Fibroblast of the aortic adventitia (primary cell): Measurements from ENCODE around the gene ABCG2. TPM values are rescaled to one million over a fixed set of nuclear protein-coding genes. Genes with fewer than 3 reads are reported as not detected.

Experiments used
- DNase-seq: peaks from one replicate; pipeline ENCODE4 v3.0.0-alpha.2; 2010; ENCODE audit warnings: low read depth
- H3K4me3 ChIP-seq: 2 replicates; pipeline ENCODE4 v1.5.1; 2011; ENCODE audit warnings: low read depth, mild to moderate bottlenecking, control low read depth, low read length, moderate library complexity
- total RNA-seq: library from RNA; depleted of rRNA; stranded (reverse); fragments of >200 nt; gene quantifications from 2 replicates; pipeline ENCODE4 v1.2.3, GENCODE V29; 2012; ENCODE audit warnings: low replicate concordance
- TF ChIP-seq, protein P1 (sequence below): IDR thresholded peaks from 2 replicates; pipeline ENCODE4 v1.5.1; 2011; ENCODE audit warnings: mild to moderate bottlenecking, low read length, control low read depth, inconsistent platforms; ENCODE audit not compliant: insufficient read depth

ABCG2 gene
- total RNA-seq, 1 donor, result 7.0 TPM

DNA sequence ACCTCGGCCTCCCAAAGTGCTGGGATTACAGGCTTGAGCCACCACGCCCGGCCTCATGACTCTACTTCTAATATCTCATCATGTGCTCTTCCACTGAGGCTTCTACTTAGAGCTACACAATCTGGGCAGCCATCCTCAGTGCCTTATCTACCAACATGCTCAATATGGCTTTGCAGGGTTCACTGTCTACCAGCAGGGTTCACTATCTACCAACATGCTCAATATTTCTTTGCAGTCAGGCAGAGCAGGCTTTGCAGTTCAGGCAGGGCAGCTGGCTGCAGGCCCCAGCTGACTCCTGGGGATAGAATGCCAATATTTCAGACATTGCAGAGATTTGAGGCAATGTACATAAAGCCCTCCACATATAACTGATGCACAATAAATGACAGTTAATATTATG lies 103.5 kb downstream of the ABCG2 start:
- peak; percentile 69 for DNase-seq
- TF ChIP-seq, protein P1, sequence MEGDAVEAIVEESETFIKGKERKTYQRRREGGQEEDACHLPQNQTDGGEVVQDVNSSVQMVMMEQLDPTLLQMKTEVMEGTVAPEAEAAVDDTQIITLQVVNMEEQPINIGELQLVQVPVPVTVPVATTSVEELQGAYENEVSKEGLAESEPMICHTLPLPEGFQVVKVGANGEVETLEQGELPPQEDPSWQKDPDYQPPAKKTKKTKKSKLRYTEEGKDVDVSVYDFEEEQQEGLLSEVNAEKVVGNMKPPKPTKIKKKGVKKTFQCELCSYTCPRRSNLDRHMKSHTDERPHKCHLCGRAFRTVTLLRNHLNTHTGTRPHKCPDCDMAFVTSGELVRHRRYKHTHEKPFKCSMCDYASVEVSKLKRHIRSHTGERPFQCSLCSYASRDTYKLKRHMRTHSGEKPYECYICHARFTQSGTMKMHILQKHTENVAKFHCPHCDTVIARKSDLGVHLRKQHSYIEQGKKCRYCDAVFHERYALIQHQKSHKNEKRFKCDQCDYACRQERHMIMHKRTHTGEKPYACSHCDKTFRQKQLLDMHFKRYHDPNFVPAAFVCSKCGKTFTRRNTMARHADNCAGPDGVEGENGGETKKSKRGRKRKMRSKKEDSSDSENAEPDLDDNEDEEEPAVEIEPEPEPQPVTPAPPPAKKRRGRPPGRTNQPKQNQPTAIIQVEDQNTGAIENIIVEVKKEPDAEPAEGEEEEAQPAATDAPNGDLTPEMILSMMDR, result peak; percentile 70
- H3K4me3 ChIP-seq, result no peak overlapping the region

DNA sequence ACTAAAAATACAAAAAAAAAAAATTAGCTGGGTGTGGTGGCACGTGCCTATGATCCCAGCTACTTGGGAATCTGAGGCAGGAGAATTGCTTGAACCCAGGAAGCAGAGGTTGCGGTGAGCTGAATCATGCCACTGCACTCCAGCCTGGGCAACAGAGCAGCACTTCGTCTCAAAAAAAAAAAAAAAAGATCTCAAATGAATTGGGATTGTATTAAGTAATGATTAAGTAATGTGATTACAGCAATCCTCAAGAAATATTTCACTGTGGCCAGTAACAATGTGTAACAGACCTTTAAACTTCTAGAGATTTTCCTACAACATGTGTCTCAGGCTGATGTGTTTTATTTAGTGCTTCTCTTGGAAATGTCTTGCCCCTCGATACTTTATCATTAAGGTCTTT lies 104.2 kb downstream of the ABCG2 start:
- DNase-seq, result peak; percentile 41
- TF ChIP-seq, protein P1, result no peak
- no peak overlapping the region for H3K4me3 ChIP-seq

DNA sequence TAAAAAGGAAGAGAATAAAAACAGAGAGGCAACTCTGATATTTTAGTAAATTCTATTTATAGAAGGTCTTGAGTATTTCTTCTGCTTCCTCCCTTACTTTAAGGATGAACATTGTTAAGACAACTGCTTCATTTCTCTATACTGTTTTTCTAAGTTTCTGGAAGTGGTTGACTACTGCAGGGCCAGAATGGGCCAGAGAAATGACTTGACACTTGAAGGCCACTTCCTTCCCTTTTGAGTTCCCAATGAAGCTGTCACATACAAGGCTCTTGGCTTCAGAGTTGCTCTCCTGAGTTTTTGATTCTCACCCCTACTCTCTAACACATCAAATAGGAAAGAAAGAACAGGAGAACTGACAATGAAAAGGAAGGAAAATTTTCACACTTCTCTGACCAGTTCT lies 113.4 kb downstream of the ABCG2 start:
- no peak for DNase-seq
- no peak overlapping the region for H3K4me3 ChIP-seq
- TF ChIP-seq, protein P1, result no peak

DNA sequence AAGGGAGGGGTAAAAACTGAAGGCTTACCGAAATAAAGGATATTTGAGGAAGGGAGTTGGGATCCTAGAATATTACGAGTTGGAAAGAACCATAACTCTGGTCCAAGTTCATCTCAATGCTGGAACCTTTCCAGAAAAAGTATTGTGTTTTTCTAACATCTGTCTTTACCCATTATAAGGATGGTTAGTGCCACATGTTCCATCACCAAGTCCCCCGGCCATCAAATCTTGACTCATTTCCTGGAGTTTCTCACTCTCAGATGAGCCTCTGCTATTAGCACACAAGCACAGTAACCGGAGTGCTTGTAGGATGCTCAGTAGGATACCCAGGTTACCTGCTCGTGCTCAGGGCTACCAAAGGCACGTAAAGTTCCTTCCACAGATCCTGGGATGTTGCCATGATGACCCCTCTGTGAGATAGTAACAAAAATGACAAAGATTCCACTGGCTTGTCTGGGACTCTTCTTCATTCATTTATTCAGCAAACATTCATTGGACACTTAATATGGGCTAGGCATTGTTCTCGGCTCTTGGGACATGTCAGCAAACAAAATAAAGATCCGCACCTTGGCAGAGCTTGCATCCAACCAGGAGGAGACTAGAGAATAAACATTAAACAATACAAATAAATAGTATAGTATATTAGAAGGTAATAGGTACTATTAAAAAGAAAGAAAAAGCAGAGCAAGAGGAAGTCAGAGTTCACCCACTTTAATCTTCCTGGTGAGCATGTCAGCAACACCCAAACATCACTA lies 114.7 kb downstream of the ABCG2 start:
- no peak for DNase-seq

DNA sequence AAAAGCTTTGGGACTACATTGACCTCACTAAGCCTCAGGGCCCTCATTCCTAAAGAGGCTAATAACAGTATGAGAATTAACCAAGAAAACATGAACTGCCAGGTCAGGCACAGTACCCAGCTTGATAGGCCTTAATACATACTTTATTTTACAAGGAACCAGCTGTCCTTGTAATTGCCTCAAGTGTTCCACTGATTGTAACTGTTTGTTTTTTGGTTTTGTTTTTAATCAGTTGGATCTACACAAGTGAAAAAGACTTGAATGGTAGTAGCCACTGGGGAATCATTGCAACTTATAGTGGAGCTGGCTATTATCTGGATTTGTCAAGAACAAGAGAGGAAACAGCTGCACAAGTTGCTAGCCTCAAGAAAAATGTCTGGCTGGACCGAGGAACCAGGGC lies 115.4 kb downstream of the ABCG2 start:
- DNase-seq, result no peak
- H3K4me3 ChIP-seq, result no peak overlapping the region
- TF ChIP-seq, protein P1, result no peak

More for the DNA sequence above, 114.7 kb downstream of the ABCG2 start:
- H3K4me3 ChIP-seq, result no peak overlapping the region
- TF ChIP-seq, protein P1, result no peak

DNA sequence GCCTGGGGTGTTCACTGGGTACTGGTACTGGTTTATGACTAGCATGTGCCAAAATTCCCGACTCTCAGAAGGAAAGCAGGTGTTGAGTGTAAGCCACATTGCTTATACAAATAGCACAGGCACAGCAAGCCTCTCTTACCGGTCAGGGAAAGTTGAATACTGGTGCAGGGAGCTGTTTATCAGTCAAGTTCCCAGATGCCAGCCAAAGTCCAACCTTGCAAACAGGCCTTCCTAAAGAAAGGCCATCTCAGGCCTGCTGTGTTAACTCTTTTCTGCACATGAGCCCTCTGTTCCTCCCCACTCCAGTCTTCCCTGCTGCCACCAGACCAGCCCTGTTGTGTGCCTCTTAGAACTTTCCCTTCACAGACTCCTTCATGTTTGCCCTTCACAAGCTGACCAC lies 116.8 kb downstream of the ABCG2 start:
- TF ChIP-seq, protein P1, result no peak
- no peak for DNase-seq

DNA sequence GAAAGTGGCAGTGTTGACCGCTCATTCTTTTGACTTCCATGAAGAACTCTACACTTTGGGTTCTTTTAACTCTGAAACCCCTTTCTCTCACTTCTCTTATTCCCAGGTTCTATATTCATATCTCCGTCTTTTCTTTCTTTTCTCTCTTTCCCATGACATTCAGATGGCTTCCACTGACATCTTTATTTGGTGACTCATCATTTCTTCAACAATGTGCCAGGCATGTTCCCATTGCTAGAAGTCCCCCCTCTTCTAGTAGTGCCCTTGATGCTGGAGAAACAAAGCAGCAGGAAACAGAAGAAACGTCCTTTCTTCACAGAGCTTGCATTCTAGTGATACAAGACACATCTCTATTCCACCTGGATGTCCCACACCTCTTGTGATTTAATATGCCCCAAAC lies 117.7 kb downstream of the ABCG2 start:
- no peak overlapping the region for H3K4me3 ChIP-seq
- TF ChIP-seq, protein P1, result no peak
- no peak for DNase-seq

More for the DNA sequence above, 116.8 kb downstream of the ABCG2 start:
- H3K4me3 ChIP-seq, result no peak overlapping the region
